ENCODE data around the gene NPR3. TPM values are rescaled to one million over a fixed set of nuclear protein-coding genes. Genes with fewer than 3 reads are reported as not detected.
"Not testable (repeated sequence)": the region's sequence is repeated elsewhere in the genome, so short reads cannot be mapped to it uniquely, and the experiment has no call there.

NPR3 gene
- total RNA-seq, 1 donor from 2014 or later: 44.6 TPM

- DNase-seq (ENCODE audit: low spot score): no peak
- intact Hi-C loops (cut with DNase I): loop anchor here (5.0 kb wide), 1 partner anchor 79 kb away; the partner anchor contains the start of gene NPR3
Observed at GRCh38 chr5:32791536-32792243, 80.6 kb downstream of the NPR3 start.

GRCh38 chr5:32794086-32794485, 83.0 kb downstream of the NPR3 start:
- intact Hi-C loops (cut with DNase I): loop anchor here (5.0 kb wide), 1 partner anchor 82 kb away; the partner anchor contains the start of gene NPR3
- no peak for DNase-seq (ENCODE audit: low spot score)

GRCh38 chr5:32802764-32803163, 91.6 kb downstream of the NPR3 start:
- intact Hi-C loops (cut with DNase I): no loop called here
- no peak for DNase-seq (ENCODE audit: low spot score)

- intact Hi-C loops (cut with DNase I): no loop called here
- no peak for DNase-seq (ENCODE audit: low spot score)
Observed at GRCh38 chr5:32803656-32804055, 92.5 kb downstream of the NPR3 start.

- DNase-seq (ENCODE audit: low spot score); intact Hi-C loops (cut with DNase I): not testable (repeated sequence)
Observed at GRCh38 chr5:32805462-32805861, 94.3 kb downstream of the NPR3 start.

- intact Hi-C loops (cut with DNase I): no loop called here
- no peak for DNase-seq (ENCODE audit: low spot score)
Observed at GRCh38 chr5:32805971-32806638, 95.0 kb downstream of the NPR3 start.

GRCh38 chr5:32808783-32809182, 97.7 kb downstream of the NPR3 start:
- no peak for DNase-seq (ENCODE audit: low spot score)
- intact Hi-C loops (cut with DNase I): no loop called here

GRCh38 chr5:32810804-32811203, 99.7 kb downstream of the NPR3 start:
- DNase-seq (ENCODE audit: low spot score): no peak

GRCh38 chr5:32812399-32812798, 101.3 kb downstream of the NPR3 start:
- intact Hi-C loops (cut with DNase I): no loop called here
- no peak for DNase-seq (ENCODE audit: low spot score)

More at GRCh38 chr5:32810804-32811203, 99.7 kb downstream of the NPR3 start:
- intact Hi-C loops (cut with DNase I): no loop called here

- intact Hi-C loops (cut with DNase I): no loop called here
- no peak for DNase-seq (ENCODE audit: low spot score)
Observed at GRCh38 chr5:32814141-32814540, 103.0 kb downstream of the NPR3 start.

GRCh38 chr5:32814620-32815019, 103.5 kb downstream of the NPR3 start:
- intact Hi-C loops (cut with DNase I): no loop called here
- no peak for DNase-seq (ENCODE audit: low spot score)

- DNase-seq (ENCODE audit: low spot score): no peak
- intact Hi-C loops (cut with DNase I): no loop called here
Observed at GRCh38 chr5:32827981-32828380, 116.9 kb downstream of the NPR3 start.

GRCh38 chr5:32828492-32828891, 117.4 kb downstream of the NPR3 start:
- intact Hi-C loops (cut with DNase I): no loop called here
- DNase-seq (ENCODE audit: low spot score): no peak

- no peak for DNase-seq (ENCODE audit: low spot score)
- intact Hi-C loops (cut with DNase I): no loop called here
Observed at GRCh38 chr5:32831624-32832023, 120.5 kb downstream of the NPR3 start.

- intact Hi-C loops (cut with DNase I): no loop called here
- DNase-seq (ENCODE audit: low spot score): no peak
Observed at GRCh38 chr5:32833127-32833526, 122.0 kb downstream of the NPR3 start.

GRCh38 chr5:32833663-32834062, 122.5 kb downstream of the NPR3 start:
- DNase-seq (ENCODE audit: low spot score): no peak
- intact Hi-C loops (cut with DNase I): no loop called here

GRCh38 chr5:32834251-32834650, 123.1 kb downstream of the NPR3 start:
- no peak for DNase-seq (ENCODE audit: low spot score)
- intact Hi-C loops (cut with DNase I): no loop called here

GRCh38 chr5:32836176-32836575, 125.1 kb downstream of the NPR3 start:
- intact Hi-C loops (cut with DNase I): no loop called here
- no peak for DNase-seq (ENCODE audit: low spot score)

- no peak for DNase-seq (ENCODE audit: low spot score)
- intact Hi-C loops (cut with DNase I): no loop called here
Observed at GRCh38 chr5:32837211-32837610, 126.1 kb downstream of the NPR3 start.

- DNase-seq (ENCODE audit: low spot score): no peak
- intact Hi-C loops (cut with DNase I): no loop called here
Observed at GRCh38 chr5:32839106-32839505, 128.0 kb downstream of the NPR3 start.

- intact Hi-C loops (cut with DNase I): no loop called here
- no peak for DNase-seq (ENCODE audit: low spot score)
Observed at GRCh38 chr5:32840606-32841005, 129.5 kb downstream of the NPR3 start.

Measured in cardiac septum (tissue), 1 donor.